Measurements from ENCODE around the gene ARL15. TPM values are rescaled to one million over a fixed set of nuclear protein-coding genes. Genes with fewer than 3 reads are reported as not detected.

ARL15 gene
- total and polyA plus RNA-seq, 2 donors (not counting 3 experiments of a cell fraction or from before 2014, with no cell fraction given) = 11.9 to 24.4 TPM

- ChIA-PET CTCF (interaction anchor here (0.7 kb wide), 2 partner anchors 349 to 747 kb away, joined by 3 to 4 read pairs; no protein-coding TSS in a partner anchor), POLR2A (no interaction called here)
- intact Hi-C loops (cut with micrococcal nuclease) = no loop called here
- TF ChIP-seq GATA2 (IDR thresholded peaks at IDR 0.05; ENCODE audit: insufficient read depth, insufficient read length, low read depth, low read length) (no peak), MYC (IDR thresholded peaks at IDR 0.05; ENCODE audit: low read depth, low read length) (no peak)
- H2AFZ ChIP-seq (ENCODE audit: low read depth, low read length) = no peak overlapping the region
- FAIRE-seq (no peak), DNase-seq (ENCODE audit: low read depth, low spot score) (no peak)
- H3K4me2 ChIP-seq (ENCODE audit: insufficient read depth, low read length) = no peak overlapping the region
- no TSS peak for BruUV-seq (replicated peaks)
- dilution Hi-C loops (cut with MboI; ENCODE audit: extremely low pct_ligation_motif_present, low sequenced_read_pairs) = no loop called here
- no peak overlapping the region for H3K27ac ChIP-seq (ENCODE audit: insufficient read depth, low read depth, low read length)
- H3K9me1 ChIP-seq (replicated peaks; ENCODE audit: control insufficient read depth, extremely low read depth, insufficient read depth, low read length) = no peaks in the 10 kb centered on the region
- H3K9ac ChIP-seq (replicated peaks; ENCODE audit: extremely low read depth, insufficient read depth, low read length) = no peak overlapping the region
- H3K4me3 ChIP-seq (replicated peaks in 1 of 3; ENCODE audit: insufficient read depth in 1 of 3, low read depth in 1 of 3, low read length in 3 of 3) = no peak overlapping the region
- H3K79me2 ChIP-seq (ENCODE audit: control insufficient read depth, insufficient read depth, low read length) = no peaks in the 10 kb centered on the region
- no peaks in the 10 kb centered on the region for H3K36me3 ChIP-seq (ENCODE audit: control insufficient read depth in 2 of 2, extremely low read depth in 1 of 2, insufficient read depth in 2 of 2, low read length in 2 of 2)
- H3K9me3 ChIP-seq (replicated peaks; ENCODE audit: control insufficient read depth, insufficient read depth, low read length) = no peaks in the 10 kb centered on the region
- H3K4me1 ChIP-seq (ENCODE audit: control insufficient read depth, extremely low read depth, insufficient read depth, low read length) = no peaks in the 10 kb centered on the region
- H4K20me1 ChIP-seq (replicated peaks; ENCODE audit: control insufficient read depth, extremely low read depth, insufficient read depth, low read length) = no peaks in the 10 kb centered on the region
- no peaks in the 10 kb centered on the region for H3K27me3 ChIP-seq (ENCODE audit: control insufficient read depth in 2 of 2, insufficient read depth in 2 of 2, low read length in 2 of 2)
Measured at GRCh38 chr5:54140247-54140840, 170.0 kb downstream of the ARL15 start.

GRCh38 chr5:54136516-54137440, 173.6 kb downstream of the ARL15 start:
- no peaks in the 10 kb centered on the region for H3K79me2 ChIP-seq (ENCODE audit: control insufficient read depth, insufficient read depth, low read length)
- no peak overlapping the region for H3K4me3 ChIP-seq (replicated peaks in 1 of 3; ENCODE audit: insufficient read depth in 1 of 3, low read depth in 1 of 3, low read length in 3 of 3)
- H3K27me3 ChIP-seq (ENCODE audit: control insufficient read depth in 2 of 2, insufficient read depth in 2 of 2, low read length in 2 of 2) = no peaks in the 10 kb centered on the region
- dilution Hi-C loops (cut with MboI; ENCODE audit: extremely low pct_ligation_motif_present, low sequenced_read_pairs) = no loop called here
- H3K9ac ChIP-seq (replicated peaks; ENCODE audit: extremely low read depth, insufficient read depth, low read length) = no peak overlapping the region
- no peaks in the 10 kb centered on the region for H3K9me3 ChIP-seq (replicated peaks; ENCODE audit: control insufficient read depth, insufficient read depth, low read length)
- ChIA-PET POLR2A (no interaction called here), CTCF (interaction anchor here (0.8 to 1.1 kb wide), 2 partner anchors 8 to 72 kb away, joined by 3 read pairs; no protein-coding TSS in a partner anchor)
- no peak for FAIRE-seq
- no peaks in the 10 kb centered on the region for H3K4me1 ChIP-seq (ENCODE audit: control insufficient read depth, extremely low read depth, insufficient read depth, low read length)
- intact Hi-C loops (cut with micrococcal nuclease) = no loop called here
- no peaks in the 10 kb centered on the region for H3K9me1 ChIP-seq (replicated peaks; ENCODE audit: control insufficient read depth, extremely low read depth, insufficient read depth, low read length)
- H4K20me1 ChIP-seq (replicated peaks; ENCODE audit: control insufficient read depth, extremely low read depth, insufficient read depth, low read length) = no peaks in the 10 kb centered on the region
- no peak overlapping the region for H3K27ac ChIP-seq (ENCODE audit: insufficient read depth, low read depth, low read length)
- no peak overlapping the region for H3K4me2 ChIP-seq (ENCODE audit: insufficient read depth, low read length)
- DNase-seq (ENCODE audit: low read depth, low spot score) = no peak
- TF ChIP-seq EZH2 (IDR thresholded peaks at IDR 0.05; ENCODE audit: borderline replicate concordance, low read depth, low read length, severe bottlenecking) = no peak
- no peak for TF ChIP-seq CTCF (IDR thresholded peaks at IDR 0.05; ENCODE audit: extremely low read depth in 1 of 2, insufficient read depth in 1 of 2, low read depth in 1 of 2, low read length in 2 of 2)
- no TSS peak for BruUV-seq (replicated peaks)
- no peak overlapping the region for H2AFZ ChIP-seq (ENCODE audit: low read depth, low read length)
- H3K36me3 ChIP-seq (ENCODE audit: control insufficient read depth in 2 of 2, extremely low read depth in 1 of 2, insufficient read depth in 2 of 2, low read length in 2 of 2) = no peaks in the 10 kb centered on the region

Measured in endothelial cell of umbilical vein (primary cell).